Keratinocyte (primary cell): Measurements from ENCODE around the gene TMEM217. TPM values are rescaled to one million over a fixed set of nuclear protein-coding genes. Genes with fewer than 3 reads are reported as not detected.

Experiments used
- DNase-seq: peaks from one replicate; pipeline ENCODE4 v3.0.0-alpha.2; 2011; ENCODE audit warnings: low read depth, missing footprints, low spot score
- FAIRE-seq: peaks from 2 replicates; lab custom pipeline; 2011; peaks lifted over from hg19 to GRCh38; lab: Jason Lieb, UNC
- H2AFZ ChIP-seq: 2 replicates; pipeline ENCODE4 v1.6.0; 2012; ENCODE audit warnings: low read length, control low read depth, inconsistent platforms; ENCODE audit not compliant: control insufficient read depth
- H3K27ac ChIP-seq: 2 replicates; pipeline ENCODE4 v1.5.1; 2011; ENCODE audit warnings: low read length; ENCODE audit not compliant: control insufficient read depth, insufficient read depth
- H3K27me3 ChIP-seq: 3 replicates; pipeline ENCODE4 v1.6.0; 2011; ENCODE audit warnings: low read length; ENCODE audit not compliant: control insufficient read depth, insufficient read depth; ENCODE audit errors: extremely low read depth
- H3K36me3 ChIP-seq, 2 experiments: 2 replicates in 1 of 2; 3 replicates in 1 of 2; pipeline ENCODE4 v1.5.1; 2011; ENCODE audit warnings: low read length in 2 of 2, mild to moderate bottlenecking in 1 of 2; ENCODE audit not compliant: control insufficient read depth in 2 of 2, insufficient read depth in 2 of 2; ENCODE audit errors: extremely low read depth in 1 of 2
- H3K4me1 ChIP-seq: 3 replicates; pipeline ENCODE4 v1.5.1; 2011; ENCODE audit warnings: low read length; ENCODE audit not compliant: control insufficient read depth, insufficient read depth; ENCODE audit errors: extremely low read depth
- H3K4me2 ChIP-seq: 3 replicates; pipeline ENCODE4 v1.6.0; 2011; ENCODE audit warnings: low read depth, low read length; ENCODE audit not compliant: control insufficient read depth, insufficient read depth; ENCODE audit errors: extremely low read depth
- H3K4me3 ChIP-seq, 3 experiments: fragments of 200-600 bp in 1 of 3; sonication (generic) in 1 of 3; 2 replicates in 2 of 3; 3 replicates in 1 of 3; pipeline ENCODE4 v1.5.1; 2011 to 2016; ENCODE audit warnings: low read length in 3 of 3, mild to moderate bottlenecking in 3 of 3, control low read depth in 2 of 3, inconsistent platforms in 1 of 3, low read depth in 1 of 3, mixed read lengths in 1 of 3, mixed run types in 1 of 3, moderate library complexity in 1 of 3; ENCODE audit not compliant: control insufficient read depth in 2 of 3, insufficient read depth in 2 of 3; ENCODE audit errors: extremely low read depth in 1 of 3
- H3K79me2 ChIP-seq: 2 replicates; pipeline ENCODE4 v1.6.0; 2012; ENCODE audit warnings: low read length; ENCODE audit not compliant: control insufficient read depth, insufficient read depth
- H3K9ac ChIP-seq: 3 replicates; pipeline ENCODE4 v1.6.0; 2011; ENCODE audit warnings: low read length; ENCODE audit not compliant: control insufficient read depth, insufficient read depth; ENCODE audit errors: extremely low read depth
- H3K9me1 ChIP-seq: 3 replicates; pipeline ENCODE4 v1.6.0; 2011; ENCODE audit warnings: low read length; ENCODE audit not compliant: control insufficient read depth, insufficient read depth; ENCODE audit errors: extremely low read depth
- H3K9me3 ChIP-seq: 2 replicates; pipeline ENCODE4 v1.5.1; 2012; ENCODE audit warnings: low read depth, low read length; ENCODE audit not compliant: control insufficient read depth
- H4K20me1 ChIP-seq: 3 replicates; pipeline ENCODE4 v1.6.0; 2011; ENCODE audit warnings: low read length; ENCODE audit not compliant: control insufficient read depth, insufficient read depth; ENCODE audit errors: extremely low read depth
- CTCF ChIP-seq, 3 experiments: IDR thresholded peaks in 1 of 3; conservative IDR thresholded peaks in 1 of 3; optimal IDR thresholded peaks in 1 of 3; 2 replicates in 2 of 3; 3 replicates in 1 of 3; pipeline versions ENCODE3 to v1.5.1; 2011; ENCODE audit warnings: low read length in 3 of 3, mild to moderate bottlenecking in 3 of 3, moderate library complexity in 2 of 3, control low read depth in 1 of 3, inconsistent platforms in 1 of 3; ENCODE audit not compliant: insufficient read depth in 2 of 3; ENCODE audit errors: extremely low read depth in 1 of 3
- EZH2 ChIP-seq: IDR thresholded peaks from one replicate; pipeline ENCODE4 v1.6.1; 2012; ENCODE audit warnings: inconsistent platforms, mild to moderate bottlenecking, low read length, moderate library complexity
- dilution Hi-C: fragments of 300-500 bp; cut with MboI; formaldehyde crosslinking; loops from one replicate; pipeline ENCODE4 v1.7.0; 2020; ENCODE audit warnings: low sequenced_read_pairs; ENCODE audit not compliant: extremely low pct_ligation_motif_present
- polyA plus RNA-seq, 5 experiments: library from polyadenylated mRNA; depleted of rRNA in 3 of 5; stranded (reverse) in 3 of 5; stranded (forward) in 1 of 5; unstranded in 1 of 5; fragments of >200 nt; gene quantifications; 1 replicate in 1 of 5; 2 replicates in 3 of 5; 3 replicates in 1 of 5; pipeline versions ENCODE4 v1.2.1 to v1.2.3, GENCODE V29; 2011 to 2012; ENCODE audit warnings: missing spikeins in 2 of 5, low read depth in 1 of 5, low replicate concordance in 1 of 5

The TMEM217 gene
- polyA plus RNA-seq, 1 donor (not counting 4 experiments of a cell fraction or from before 2014, with no cell fraction given), result 0.80 TPM

- FAIRE-seq (no peak), DNase-seq (no peak)
- TF ChIP-seq EZH2, result no peak
- no peak overlapping the region for H3K27ac ChIP-seq
- dilution Hi-C loops, result no loop called here
- no peaks in the 10 kb centered on the region for H3K9me1 ChIP-seq
- no peak overlapping the region for H3K9ac ChIP-seq
- peaks cover 8 to 14% of the 10 kb centered on the region in 2 experiments for H3K36me3 ChIP-seq
- no peaks in the 10 kb centered on the region for H3K9me3 ChIP-seq
- no peak overlapping the region for H2AFZ ChIP-seq
- peaks cover 10% of the 10 kb centered on the region for H3K4me1 ChIP-seq
- no peaks in the 10 kb centered on the region for H3K27me3 ChIP-seq
- no peaks in the 10 kb centered on the region for H4K20me1 ChIP-seq
- H3K4me3 ChIP-seq, result no peak overlapping the region
- H3K4me2 ChIP-seq, result no peak overlapping the region
- peaks cover 8% of the 10 kb centered on the region for H3K79me2 ChIP-seq
These were observed 82.3 kb downstream of the TMEM217 start for GRCh38 chr6:37175332-37176267.

- H3K4me3 ChIP-seq, result no peak overlapping the region
- H3K4me1 ChIP-seq, result peaks cover 10% of the 10 kb centered on the region
- dilution Hi-C loops, result no loop called here
- no peak for TF ChIP-seq EZH2
- no peak for TF ChIP-seq CTCF (optimal IDR thresholded peaks at IDR 0.05 in 1 of 3, IDR thresholded peaks at IDR 0.05 in 1 of 3, conservative IDR thresholded peaks at IDR 0.05 in 1 of 3; ENCODE audit: extremely low read depth in 1 of 3, insufficient read depth in 2 of 3, low read length in 3 of 3)
- H3K9me3 ChIP-seq, result no peaks in the 10 kb centered on the region
- H2AFZ ChIP-seq, result no peak overlapping the region
- no peak overlapping the region for H3K4me2 ChIP-seq
- H4K20me1 ChIP-seq, result no peaks in the 10 kb centered on the region
- H3K9me1 ChIP-seq, result no peaks in the 10 kb centered on the region
- FAIRE-seq (no peak), DNase-seq (no peak)
- no peaks in the 10 kb centered on the region for H3K27me3 ChIP-seq
- no peak overlapping the region for H3K27ac ChIP-seq
- H3K79me2 ChIP-seq, result peaks cover 12% of the 10 kb centered on the region
- no peak overlapping the region for H3K9ac ChIP-seq
- H3K36me3 ChIP-seq, result peaks cover 8 to 14% of the 10 kb centered on the region in 2 experiments
These were observed 83.2 kb downstream of the TMEM217 start for GRCh38 chr6:37174515-37175331.
